ENCODE measurements around the gene CDRT15. TPM values are rescaled to one million over a fixed set of nuclear protein-coding genes. Genes with fewer than 3 reads are reported as not detected.
A peak's percentile ranks its signal among the peaks of the same experiment; 100 is the strongest.

CDRT15 gene
- total RNA-seq, 1 experiment from 2014 or later: not detected

GRCh38 chr17:14205380-14205779, 31.3 kb downstream of the CDRT15 start:
- Histone ChIP-seq H4K8ac (replicated peaks; ENCODE audit: insufficient read length, low read depth, low read length) (no peak overlapping the region), H3K23ac (ENCODE audit: insufficient read length, low read depth, low read length) (no peak overlapping the region), H2BK20ac (ENCODE audit: low read depth, low read length, poor library complexity, severe bottlenecking) (no peak overlapping the region), H4K20me1 (ENCODE audit: control insufficient read depth, insufficient read depth, insufficient read length) (no peaks in the 10 kb centered on the region), H2BK120ac (ENCODE audit: low read depth, low read length, poor library complexity, severe bottlenecking) (no peak overlapping the region), H3K9me3 (ENCODE audit: control insufficient read depth, low read depth, low read length) (no peaks in the 10 kb centered on the region), H2BK12ac (ENCODE audit: insufficient read length, low read depth, low read length) (no peak overlapping the region), H2AFZ (ENCODE audit: low read length) (no peak overlapping the region), H2BK15ac (ENCODE audit: low read depth, low read length) (no peak overlapping the region), H2BK5ac (ENCODE audit: insufficient read length, low read length) (no peak overlapping the region), H3K56ac (ENCODE audit: insufficient read length, low read depth, low read length) (no peak overlapping the region), H3T11ph (ENCODE audit: low read length) (no peak overlapping the region), H4K5ac (ENCODE audit: insufficient read length, low read depth, low read length) (no peak overlapping the region), H2AK5ac (ENCODE audit: insufficient read length, low read length) (no peak overlapping the region), H3K14ac (ENCODE audit: insufficient read depth, low read length) (no peak overlapping the region), H3K4ac (ENCODE audit: low read depth, low read length) (no peak overlapping the region), H3K27me3 (ENCODE audit: insufficient read depth, low read length) (no peaks in the 10 kb centered on the region), H3K4me2 (ENCODE audit: insufficient read depth, insufficient read length, low read length) (no peak overlapping the region), H4K91ac (ENCODE audit: insufficient read length, low read depth, low read length) (no peak overlapping the region), H3K79me2 (ENCODE audit: insufficient read depth, low read length) (no peaks in the 10 kb centered on the region), H3K9ac (ENCODE audit: extremely low read depth, insufficient read length, low read length) (no peak overlapping the region), H3K23me2 (ENCODE audit: insufficient read length, low read depth, low read length, poor library complexity, severe bottlenecking) (no peaks in the 10 kb centered on the region), H3K18ac (ENCODE audit: insufficient read length, low read depth, low read length) (no peak overlapping the region), H3K27ac (ENCODE audit: insufficient read length, low read depth, low read length) (no peak overlapping the region), H3K4me1 (ENCODE audit: insufficient read depth, low read length) (no peaks in the 10 kb centered on the region), H3K79me1 (ENCODE audit: insufficient read depth, low read depth, low read length, poor library complexity, severe bottlenecking) (no peaks in the 10 kb centered on the region)
- Mint-ChIP-seq H3K36me3 (ENCODE audit: insufficient read depth in 1 of 3, low read depth in 3 of 3) (peaks cover 7 to 12% (median 9%) of the 10 kb centered on the region in 3 experiments; a peak in 6 of 7 replicates), H3K27me3 (ENCODE audit: low read depth) (no peaks in the 10 kb centered on the region), H3K4me3 (no peak overlapping the region), H3K4me1 (peaks cover 9 to 11% of the 10 kb centered on the region in 2 experiments), H3K9me3 (no peaks in the 10 kb centered on the region; a peak in 1 of 5 replicates), H3K27ac (peak overlapping the region in 1 of 3 experiments; percentile 69; a peak in 3 of 7 replicates)
- no peak for TF ChIP-seq CTCF (conservative IDR thresholded peaks at IDR 0.05)
- no peak for DNase-seq
- WGBS (ENCODE audit: extremely low coverage, insufficient read length, low lambda C conversion rate): no CpG with 5 or more reads among the region's 10 CpGs

All from H9 (cell line).